Stimulated activated effector memory CD8-positive, alpha-beta T cell treated with anti-CD3 and anti-CD28 coated beads, Interleukin-12 subunit alpha, Interleukin-12 subunit beta, amount 100 ng/mL, for 72 hours (primary cell): ENCODE results near the gene SYCN.

ENCODE experiments used
- ATAC-seq: fragments of 150-1000 bp; cut with Tn5 transposase; 2 replicates; pipeline ENCODE4 v1.10.0; 2021
- DNase-seq, 2 donors: peaks; one replicate each; pipeline ENCODE4 v3.0.0; 2021 to 2022; ENCODE audit warnings: low spot score in 2 of 2
- H3K27ac Mint-ChIP-seq: one replicate; pipeline ENCODE4 v1.8.0; 2022; ENCODE audit warnings: mild to moderate bottlenecking, mixed read lengths
- H3K36me3 Mint-ChIP-seq: one replicate; pipeline ENCODE4 v1.8.0; 2022; ENCODE audit warnings: mild to moderate bottlenecking, mixed read lengths
- H3K4me1 Mint-ChIP-seq: one replicate; pipeline ENCODE4 v1.8.0; 2022; ENCODE audit warnings: mixed read lengths
- H3K4me3 Mint-ChIP-seq: one replicate; pipeline ENCODE4 v1.8.0; 2022; ENCODE audit warnings: mild to moderate bottlenecking, mixed read lengths
- H3K9me3 Mint-ChIP-seq: one replicate; pipeline ENCODE4 v1.8.0; 2022; ENCODE audit warnings: mixed read lengths

SYCN gene

DNA sequence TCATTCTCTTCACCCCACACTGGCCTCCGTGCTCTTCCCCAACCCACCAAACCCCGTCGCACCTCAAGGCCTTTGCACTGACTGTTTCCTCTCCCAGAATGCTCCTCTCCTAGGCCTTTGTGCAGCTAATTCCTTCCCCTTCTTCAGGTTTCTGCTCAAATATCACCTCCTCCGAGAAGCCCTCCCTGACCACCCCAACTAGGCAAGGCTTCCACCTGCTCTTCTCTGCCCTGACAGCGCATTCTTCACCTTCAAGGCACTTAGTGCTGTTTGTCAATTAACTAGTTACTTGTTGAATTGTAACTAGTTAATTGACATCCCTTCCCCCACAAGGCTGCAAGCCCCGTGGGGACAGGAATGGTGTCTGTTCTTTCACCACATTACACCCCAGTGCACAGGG, 15.1 kb downstream of the SYCN start:
- Mint-ChIP-seq H3K27ac (peak overlapping the region; percentile 75), H3K4me1 (peaks cover 5% of the 10 kb centered on the region), H3K9me3 (no peaks in the 10 kb centered on the region), H3K36me3 (no peaks in the 10 kb centered on the region), H3K4me3 (no peak overlapping the region)
- ATAC-seq = no peak
- no peak for DNase-seq

DNA sequence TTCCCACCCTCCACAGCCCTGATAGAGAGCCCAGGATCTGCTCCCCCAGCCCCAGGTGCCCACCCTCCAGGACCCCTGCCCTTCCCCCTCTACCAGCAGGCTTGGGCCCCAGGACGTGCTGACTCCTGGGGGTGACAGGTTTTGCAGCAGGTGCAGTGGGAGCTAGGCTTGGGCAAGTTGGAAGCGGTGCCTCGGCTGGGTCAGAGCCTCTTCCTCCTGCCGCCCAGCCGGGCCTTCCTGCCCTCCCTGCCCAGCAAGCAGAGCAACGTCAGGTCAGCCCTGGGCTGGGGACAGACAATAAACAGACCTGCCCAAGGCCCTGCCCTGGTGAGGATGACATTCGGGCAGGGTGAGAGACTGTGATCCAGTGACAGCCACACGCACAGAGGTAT, 16.5 kb downstream of the SYCN start:
- Mint-ChIP-seq H3K36me3 (no peaks in the 10 kb centered on the region), H3K4me1 (peaks cover 5% of the 10 kb centered on the region), H3K9me3 (no peaks in the 10 kb centered on the region), H3K27ac (no peak overlapping the region), H3K4me3 (no peak overlapping the region)
- DNase-seq (no peak), ATAC-seq (no peak)

- peaks cover 5% of the 10 kb centered on the region for H3K4me1 Mint-ChIP-seq
- no peak for DNase-seq
- ATAC-seq = no peak
- no peaks in the 10 kb centered on the region for H3K36me3 Mint-ChIP-seq
- no peaks in the 10 kb centered on the region for H3K9me3 Mint-ChIP-seq
- no peak overlapping the region for H3K4me3 Mint-ChIP-seq
- no peak overlapping the region for H3K27ac Mint-ChIP-seq
Measured at GRCh38 chr19:39186391-39186790, 17.7 kb downstream of the SYCN start.

GRCh38 chr19:39183104-39183503, 21.0 kb downstream of the SYCN start:
- Mint-ChIP-seq H3K4me3 (no peak overlapping the region), H3K36me3 (peaks cover 5% of the 10 kb centered on the region), H3K4me1 (no peaks in the 10 kb centered on the region), H3K9me3 (no peaks in the 10 kb centered on the region), H3K27ac (no peak overlapping the region)
- ATAC-seq (no peak), DNase-seq (no peak)

- Mint-ChIP-seq H3K9me3 (no peaks in the 10 kb centered on the region), H3K27ac (no peak overlapping the region), H3K36me3 (peaks cover 5% of the 10 kb centered on the region), H3K4me3 (no peak overlapping the region), H3K4me1 (no peaks in the 10 kb centered on the region)
- ATAC-seq = no peak
- DNase-seq = no peak
Measured at GRCh38 chr19:39182174-39182505, 21.9 kb downstream of the SYCN start.

DNA sequence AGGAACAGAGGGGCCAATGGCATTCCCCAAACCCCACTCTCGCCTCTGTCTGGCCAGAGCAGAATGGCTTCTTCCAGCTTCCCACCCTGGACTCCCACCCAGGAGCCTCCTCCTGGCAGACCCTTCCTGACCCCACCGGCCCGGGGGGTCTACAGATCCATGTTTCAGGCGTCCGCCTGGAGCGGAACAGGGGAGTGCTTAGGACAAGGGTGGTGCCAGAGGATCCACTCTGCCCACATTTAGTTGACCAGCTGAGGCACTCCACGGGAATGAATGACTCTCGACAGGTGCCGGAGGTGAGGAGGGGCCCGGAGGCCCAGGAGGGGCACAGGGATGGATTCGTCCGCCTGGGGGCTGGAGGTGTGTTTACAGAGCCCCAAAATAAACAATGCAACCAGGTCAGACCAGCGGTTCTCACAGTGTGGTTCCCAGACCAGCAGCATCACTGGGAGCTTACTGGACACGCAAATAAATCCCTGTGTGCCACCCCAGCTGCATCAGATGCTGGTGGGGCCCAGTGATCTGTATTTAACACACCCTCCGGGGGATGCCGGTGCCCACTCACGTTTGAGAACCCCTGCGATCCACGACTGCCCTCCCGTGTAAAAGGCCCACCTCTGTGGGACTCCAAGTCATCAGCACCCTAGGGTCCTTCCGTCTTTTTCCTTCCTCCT, 22.4 kb downstream of the SYCN start:
- Mint-ChIP-seq H3K4me3 (no peak overlapping the region), H3K36me3 (peaks cover 5% of the 10 kb centered on the region), H3K9me3 (no peaks in the 10 kb centered on the region), H3K27ac (no peak overlapping the region), H3K4me1 (no peaks in the 10 kb centered on the region)
- DNase-seq (no peak), ATAC-seq (no peak)

- DNase-seq (no peak), ATAC-seq (no peak)
- Mint-ChIP-seq H3K27ac (no peak overlapping the region), H3K4me1 (no peaks in the 10 kb centered on the region), H3K4me3 (no peak overlapping the region), H3K36me3 (peaks cover 5% of the 10 kb centered on the region), H3K9me3 (no peaks in the 10 kb centered on the region)
Measured at GRCh38 chr19:39180749-39181148, 23.3 kb downstream of the SYCN start.

DNA sequence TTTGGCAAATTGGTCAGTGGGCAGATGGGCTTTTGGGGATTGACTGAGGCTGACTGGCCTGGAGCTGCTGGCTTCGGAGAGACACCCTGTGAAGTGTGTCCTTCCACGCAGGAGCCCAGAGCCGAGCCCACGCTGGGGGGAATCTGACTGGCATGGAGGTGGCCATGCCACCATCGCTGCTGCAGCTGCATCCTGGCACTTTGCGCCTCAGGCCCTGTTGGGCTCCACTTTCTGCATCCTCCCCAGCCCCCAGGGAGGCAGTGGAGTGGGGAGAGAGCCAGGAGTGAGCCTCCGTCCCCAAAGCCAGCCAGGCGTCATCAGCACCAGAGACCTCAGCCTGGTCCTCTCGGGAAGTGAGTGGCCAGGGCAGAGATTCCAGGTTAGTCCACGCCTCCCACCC, 24.3 kb downstream of the SYCN start:
- H3K4me1 Mint-ChIP-seq = no peaks in the 10 kb centered on the region
- ATAC-seq = no peak
- H3K4me3 Mint-ChIP-seq = no peak overlapping the region
- no peak overlapping the region for H3K27ac Mint-ChIP-seq
- no peak for DNase-seq
- H3K9me3 Mint-ChIP-seq = no peaks in the 10 kb centered on the region
- peaks cover 5% of the 10 kb centered on the region for H3K36me3 Mint-ChIP-seq

GRCh38 chr19:39178296-39179006, 25.6 kb downstream of the SYCN start:
- H3K4me1 Mint-ChIP-seq = no peaks in the 10 kb centered on the region
- H3K27ac Mint-ChIP-seq = no peak overlapping the region
- DNase-seq (no peak), ATAC-seq (no peak)
- peaks cover 5% of the 10 kb centered on the region for H3K36me3 Mint-ChIP-seq
- H3K4me3 Mint-ChIP-seq = no peak overlapping the region
- H3K9me3 Mint-ChIP-seq = no peaks in the 10 kb centered on the region

- no peak overlapping the region for H3K4me3 Mint-ChIP-seq
- no peak for DNase-seq
- H3K27ac Mint-ChIP-seq = no peak overlapping the region
- H3K36me3 Mint-ChIP-seq = peaks cover 5% of the 10 kb centered on the region
- no peak for ATAC-seq
- H3K4me1 Mint-ChIP-seq = no peaks in the 10 kb centered on the region
- H3K9me3 Mint-ChIP-seq = no peaks in the 10 kb centered on the region
Measured at GRCh38 chr19:39177736-39178135, 26.3 kb downstream of the SYCN start.

DNA sequence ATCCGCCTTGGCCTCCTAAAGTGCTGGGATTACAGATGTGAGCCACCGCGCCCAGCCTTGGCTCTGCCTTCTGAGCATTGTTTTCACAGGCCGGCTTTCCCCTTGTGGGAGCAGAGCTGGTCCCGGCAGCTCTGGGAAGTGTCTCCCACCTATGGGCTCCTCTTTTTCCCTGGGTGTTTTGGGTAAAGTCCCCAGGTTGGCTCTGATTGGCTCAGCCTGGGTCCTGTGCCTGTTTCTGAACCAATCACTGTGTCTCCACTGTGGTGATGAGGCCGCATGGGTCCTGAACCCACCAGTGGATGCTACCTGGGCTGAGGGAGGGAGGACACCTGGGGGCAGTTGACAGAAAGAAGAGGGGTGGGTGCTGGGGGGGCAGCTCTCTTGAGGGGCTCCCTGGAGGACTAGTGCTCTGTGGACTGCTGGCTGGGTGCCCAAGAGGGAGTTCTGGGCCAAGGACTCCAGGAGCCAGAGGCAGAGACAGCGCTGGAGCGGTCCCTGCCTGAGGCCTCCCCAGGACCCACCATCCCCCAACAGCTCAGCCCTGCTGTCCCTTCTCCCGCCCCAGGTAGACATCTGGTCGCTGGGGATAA, 26.9 kb downstream of the SYCN start:
- no peaks in the 10 kb centered on the region for H3K9me3 Mint-ChIP-seq
- H3K4me1 Mint-ChIP-seq = no peaks in the 10 kb centered on the region
- H3K27ac Mint-ChIP-seq = no peak overlapping the region
- H3K36me3 Mint-ChIP-seq = peaks cover 5% of the 10 kb centered on the region
- no peak for ATAC-seq
- no peak for DNase-seq
- no peak overlapping the region for H3K4me3 Mint-ChIP-seq

GRCh38 chr19:39175564-39175963, 28.5 kb downstream of the SYCN start:
- no peak for DNase-seq
- Mint-ChIP-seq H3K4me1 (no peaks in the 10 kb centered on the region), H3K27ac (no peak overlapping the region), H3K9me3 (no peaks in the 10 kb centered on the region), H3K4me3 (no peak overlapping the region), H3K36me3 (peaks cover 5% of the 10 kb centered on the region)
- no peak for ATAC-seq

- no peaks in the 10 kb centered on the region for H3K9me3 Mint-ChIP-seq
- no peaks in the 10 kb centered on the region for H3K4me1 Mint-ChIP-seq
- H3K27ac Mint-ChIP-seq = no peak overlapping the region
- no peak overlapping the region for H3K4me3 Mint-ChIP-seq
- H3K36me3 Mint-ChIP-seq = peaks cover 10% of the 10 kb centered on the region
- ATAC-seq = no peak
- DNase-seq = no peak
Measured at GRCh38 chr19:39174558-39175544, 29.2 kb downstream of the SYCN start.

- DNase-seq = no peak
- Mint-ChIP-seq H3K9me3 (no peaks in the 10 kb centered on the region), H3K36me3 (peaks cover 12% of the 10 kb centered on the region), H3K4me3 (no peak overlapping the region), H3K27ac (no peak overlapping the region), H3K4me1 (peaks cover under 1% of the 10 kb centered on the region)
- ATAC-seq = no peak
Measured at GRCh38 chr19:39174142-39174541, 29.9 kb downstream of the SYCN start.

DNA sequence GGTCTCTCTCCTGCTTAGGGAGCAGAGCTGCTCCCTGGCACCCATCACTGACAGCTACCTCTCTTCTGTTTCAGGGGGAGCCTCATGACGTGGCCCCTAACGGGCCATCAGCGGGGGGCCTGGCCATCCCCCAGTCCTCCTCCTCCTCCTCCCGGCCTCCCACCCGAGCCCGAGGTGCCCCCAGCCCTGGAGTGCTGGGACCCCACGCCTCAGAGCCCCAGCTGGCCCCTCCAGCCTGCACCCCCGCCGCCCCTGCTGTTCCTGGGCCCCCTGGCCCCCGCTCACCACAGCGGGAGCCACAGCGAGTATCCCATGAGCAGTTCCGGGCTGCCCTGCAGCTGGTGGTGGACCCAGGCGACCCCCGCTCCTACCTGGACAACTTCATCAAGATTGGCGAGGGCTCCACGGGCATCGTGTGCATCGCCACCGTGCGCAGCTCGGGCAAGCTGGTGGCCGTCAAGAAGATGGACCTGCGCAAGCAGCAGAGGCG, 30.5 kb downstream of the SYCN start:
- H3K4me1 Mint-ChIP-seq = peaks cover 6% of the 10 kb centered on the region
- no peak overlapping the region for H3K4me3 Mint-ChIP-seq
- H3K9me3 Mint-ChIP-seq = no peaks in the 10 kb centered on the region
- DNase-seq (no peak), ATAC-seq (no peak)
- no peak overlapping the region for H3K27ac Mint-ChIP-seq
- H3K36me3 Mint-ChIP-seq = peaks cover 7% of the 10 kb centered on the region
